Tibial nerve (tissue), 4 donors: ENCODE results near the gene B3GAT3. TPM values are rescaled to one million over a fixed set of nuclear protein-coding genes. Genes with fewer than 3 reads are reported as not detected.
"Not testable (repeated sequence)": the region's sequence is repeated elsewhere in the genome, so short reads cannot be mapped to it uniquely, and the experiment has no call there.

Experiments
- DNase-seq, 2 donors: peaks; one replicate each; pipeline ENCODE4 v3.0.0-alpha.2; 2019; ENCODE audit warnings: low spot score in 2 of 2
- H3K27ac ChIP-seq, 4 donors: fragments of 200-600 bp; sonication (generic) in 3 of 4; one replicate each; pipeline ENCODE4 v1.5.1; 2017 to 2019; ENCODE audit warnings: mild to moderate bottlenecking in 1 of 4
- H3K27me3 ChIP-seq, 2 donors: fragments of 200-600 bp; sonication (generic) in 1 of 2; one replicate each; pipeline versions ENCODE4 v1.5.1 to v1.6.0; 2017 to 2019
- H3K36me3 ChIP-seq, 3 donors: fragments of 200-600 bp; sonication (generic); one replicate each; pipeline ENCODE4 v1.5.1; 2018 to 2019
- H3K4me1 ChIP-seq, 4 donors: fragments of 200-600 bp; sonication (generic) in 3 of 4; one replicate each; pipeline ENCODE4 v1.5.1; 2017 to 2019
- H3K4me3 ChIP-seq, 4 donors: fragments of 200-600 bp; sonication (generic) in 3 of 4; one replicate each; pipeline ENCODE4 v1.5.1; 2017 to 2019; ENCODE audit warnings: mild to moderate bottlenecking in 1 of 4, moderate library complexity in 1 of 4
- H3K9me3 ChIP-seq, 4 donors: fragments of 200-600 bp; sonication (generic) in 3 of 4; one replicate each; pipeline ENCODE4 v1.5.1; 2017 to 2019
- CTCF ChIP-seq, 5 experiments: fragments of 200-600 bp in 3 of 5; fragments of 450-650 bp in 2 of 5; sonication (generic) in 3 of 5; IDR thresholded peaks; one replicate each; pipeline ENCODE4 v1.5.1; 2016 to 2019; ENCODE audit warnings: antibody characterized with exemption in 5 of 5, mild to moderate bottlenecking in 3 of 5, moderate library complexity in 2 of 5
- EP300 ChIP-seq, 2 donors: sonication (generic); formaldehyde crosslinking; IDR thresholded peaks; one replicate each; pipeline ENCODE4 v1.6.1; 2017; ENCODE audit warnings: antibody characterized with exemption in 2 of 2, mild to moderate bottlenecking in 1 of 2
- POLR2A ChIP-seq, 2 donors: fragments of 450-650 bp; IDR thresholded peaks; one replicate each; pipeline ENCODE4 v1.6.1; 2017; ENCODE audit warnings: antibody characterized with exemption in 2 of 2, mild to moderate bottlenecking in 2 of 2, moderate library complexity in 2 of 2
- WGBS, 2 donors: methylation state at CpG; one replicate each; pipeline ENCODE4 v1.1.5; 2018; 5-methylcytosine and 5-hydroxymethylcytosine counted together
- total RNA-seq, 4 donors: library from RNA; depleted of rRNA; stranded (reverse); fragments of >200 nt; gene quantifications; one replicate each; pipeline ENCODE4 v1.1.0, GENCODE V29; 2016

B3GAT3 gene
- total RNA-seq, 4 donors from 2014 or later = 35.4 to 60.3 (median 50.7) TPM

GRCh38 chr11:62621027-62621566 is 689 bp downstream of the B3GAT3 start:
- Histone ChIP-seq H3K4me1 (peaks cover 0 to 28% (median 19%) of the 10 kb centered on the region in 4 donors), H3K9me3 (no peaks in the 10 kb centered on the region), H3K4me3 (peak overlapping the region; percentile 72 to 92 (median 80)), H3K27me3 (no peaks in the 10 kb centered on the region), H3K36me3 (peaks cover under 1 to 40% (median 2%) of the 10 kb centered on the region in 3 donors), H3K27ac (peak overlapping the region; percentile 60 to 95 (median 88))
- DNase-seq = no peak
- WGBS, 2 donors = 28 to 35% methylated on average over 8 of the region's 8 CpGs
- TF ChIP-seq EP300 (IDR thresholded peaks at IDR 0.05) = no peak
- TF ChIP-seq POLR2A (IDR thresholded peaks at IDR 0.05) = no peak

GRCh38 chr11:62616957-62617356 is 4.8 kb downstream of the B3GAT3 start:
- Histone ChIP-seq H3K4me1 (peaks cover 0 to 31% (median 20%) of the 10 kb centered on the region in 4 donors), H3K36me3 (peaks cover 0 to 44% (median 0%) of the 10 kb centered on the region in 3 donors)
- H3K4me3 ChIP-seq, H3K9me3 ChIP-seq, H3K27me3 ChIP-seq, DNase-seq, H3K27ac ChIP-seq: not testable (repeated sequence)
- WGBS, 2 donors = 86 to 89% methylated on average over 13 of the region's 14 CpGs

GRCh38 chr11:62615521-62615920 is 6.3 kb downstream of the B3GAT3 start:
- Histone ChIP-seq H3K27ac (peak overlapping the region in 1 of 4 donors; percentile 95), H3K27me3 (no peaks in the 10 kb centered on the region), H3K9me3 (no peaks in the 10 kb centered on the region), H3K4me1 (peaks cover 6 to 34% (median 22%) of the 10 kb centered on the region in 4 donors), H3K36me3 (peaks cover 0 to 49% (median 0%) of the 10 kb centered on the region in 3 donors), H3K4me3 (no peak overlapping the region)
- TF ChIP-seq CTCF (IDR thresholded peaks at IDR 0.05) (no peak), POLR2A (IDR thresholded peaks at IDR 0.05) (no peak), EP300 (IDR thresholded peaks at IDR 0.05) (no peak)
- 78 to 81% methylated on average over 6 to 7 of the region's 7 CpGs for WGBS, 2 donors
- no peak for DNase-seq

- no peak for DNase-seq
- H3K36me3 ChIP-seq = peaks cover 0 to 62% (median 0%) of the 10 kb centered on the region in 3 donors
- H3K9me3 ChIP-seq = no peaks in the 10 kb centered on the region
- H3K4me3 ChIP-seq = no peak overlapping the region
- H3K27me3 ChIP-seq = no peaks in the 10 kb centered on the region
- no peak for TF ChIP-seq POLR2A (IDR thresholded peaks at IDR 0.05)
- no peak for TF ChIP-seq CTCF (IDR thresholded peaks at IDR 0.05)
- TF ChIP-seq EP300 (IDR thresholded peaks at IDR 0.05) = no peak
- 75 to 76% methylated on average over 8 of the region's 8 CpGs for WGBS, 2 donors
- H3K27ac ChIP-seq = peak overlapping the region in 3 of 4 donors; percentile 27 to 95 (median 95)
- peaks cover 6 to 35% (median 16%) of the 10 kb centered on the region in 4 donors for H3K4me1 ChIP-seq
Observed at GRCh38 chr11:62614275-62614674, 7.5 kb downstream of the B3GAT3 start.

- peaks cover 0 to 63% (median 0%) of the 10 kb centered on the region in 3 donors for H3K36me3 ChIP-seq
Observed at GRCh38 chr11:62613291-62613778, 8.5 kb downstream of the B3GAT3 start.

More at GRCh38 chr11:62613291-62613778, 8.5 kb downstream of the B3GAT3 start:
- Histone ChIP-seq H3K4me3 (peak overlapping the region; percentile 65 to 75 (median 71)), H3K9me3 (no peaks in the 10 kb centered on the region), H3K27ac (peak overlapping the region; percentile 88 to 96 (median 95)), H3K27me3 (no peaks in the 10 kb centered on the region), H3K4me1 (peaks cover 6 to 34% (median 16%) of the 10 kb centered on the region in 4 donors)
- TF ChIP-seq EP300 (IDR thresholded peaks at IDR 0.05) (no peak), POLR2A (IDR thresholded peaks at IDR 0.05) (no peak), CTCF (IDR thresholded peaks at IDR 0.05) (no peak)
- WGBS, 2 donors = 50 to 60% methylated on average over 8 to 10 of the region's 15 CpGs
- no peak for DNase-seq
